Stimulated activated CD4-positive, alpha-beta T cell treated with anti-CD3 and anti-CD28 coated beads, Interleukin-1b, Interleukin-23, amount 100 ng/mL, for 4 hours (primary cell): ENCODE measurements around the gene ANGPTL2.

Source experiments
- DNase-seq, 2 donors: peaks; one replicate each; pipeline ENCODE4 v3.0.0-alpha.2; 2020; ENCODE audit warnings: low read depth in 2 of 2

The ANGPTL2 gene

DNA sequence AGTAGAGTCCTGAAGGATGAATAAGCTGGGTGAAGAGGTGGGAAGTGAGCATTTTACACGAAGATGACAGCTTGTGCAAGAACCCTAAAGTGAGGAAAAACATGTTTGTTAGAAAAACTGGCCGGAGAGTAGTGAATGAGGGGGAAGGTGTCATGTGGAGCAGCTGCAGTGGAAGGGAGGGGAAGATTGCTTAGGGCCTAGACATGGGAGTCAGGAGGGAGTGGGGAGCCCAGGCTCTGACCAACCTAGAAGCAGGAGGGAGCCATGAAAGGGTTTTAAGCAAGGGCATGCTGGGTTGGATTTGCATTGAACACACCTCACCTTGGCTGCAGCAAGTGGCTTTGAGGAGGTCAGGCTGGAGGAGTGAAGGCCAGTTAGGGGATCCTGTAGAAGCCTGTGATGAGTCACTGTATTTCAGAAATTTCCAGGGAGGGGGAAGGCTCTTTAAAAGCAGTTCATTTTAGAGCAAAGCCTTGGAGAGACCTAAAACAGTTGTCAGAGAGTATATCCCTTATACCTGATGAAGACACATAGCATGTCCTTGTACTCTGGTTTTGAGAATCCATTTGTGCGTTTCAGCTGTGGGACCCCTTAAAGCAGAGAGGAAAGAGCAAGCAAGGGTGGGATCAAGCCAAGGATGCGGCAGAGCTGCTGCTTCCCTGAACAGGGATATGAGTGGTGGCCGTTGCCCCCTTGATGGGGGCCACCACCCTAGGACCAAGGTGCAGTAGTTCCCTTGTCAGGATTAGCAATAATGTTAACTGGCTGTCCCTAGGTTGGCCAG is 45.4 kb downstream of the ANGPTL2 start:
- no peak for DNase-seq

DNA sequence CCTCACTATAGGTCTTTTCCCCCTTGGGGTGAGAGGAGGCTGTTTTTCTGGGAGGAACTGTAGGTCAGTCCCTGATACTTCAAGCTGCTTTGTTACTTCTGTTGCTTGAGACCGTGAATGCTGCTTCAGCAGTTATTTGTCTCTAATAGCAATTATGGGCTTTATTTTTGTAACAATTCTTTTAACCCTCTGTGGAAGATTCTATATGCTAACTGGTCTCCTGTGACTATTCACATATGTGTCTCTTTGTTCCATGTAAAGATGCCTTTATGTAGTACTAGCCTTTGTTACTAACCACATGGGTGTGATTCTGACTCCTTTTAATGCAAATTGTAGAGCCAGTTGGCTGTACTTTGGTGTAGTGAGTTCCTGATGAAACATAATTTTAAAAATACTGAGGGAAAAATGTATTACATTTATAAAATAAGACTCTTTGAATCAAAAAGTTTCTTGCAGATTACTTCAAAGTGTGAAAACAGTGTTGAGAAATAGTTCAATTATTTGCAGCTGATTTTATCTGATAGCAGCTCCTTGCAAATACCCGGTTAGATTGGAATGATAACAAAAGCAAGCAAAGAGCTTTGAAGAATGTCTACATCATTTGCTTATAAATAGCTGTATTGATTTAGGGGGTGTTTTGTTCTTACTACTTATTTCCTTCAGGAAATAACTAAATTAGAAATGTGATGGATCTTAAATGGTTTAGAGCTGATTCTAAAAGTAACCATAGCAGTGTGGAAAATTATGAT is 46.6 kb downstream of the ANGPTL2 start:
- DNase-seq = no peak

- DNase-seq = no peak
Measured at GRCh38 chr9:127074561-127075548, 47.6 kb downstream of the ANGPTL2 start.

- no peak for DNase-seq
Measured at GRCh38 chr9:127067603-127068220, 54.7 kb downstream of the ANGPTL2 start.

DNA sequence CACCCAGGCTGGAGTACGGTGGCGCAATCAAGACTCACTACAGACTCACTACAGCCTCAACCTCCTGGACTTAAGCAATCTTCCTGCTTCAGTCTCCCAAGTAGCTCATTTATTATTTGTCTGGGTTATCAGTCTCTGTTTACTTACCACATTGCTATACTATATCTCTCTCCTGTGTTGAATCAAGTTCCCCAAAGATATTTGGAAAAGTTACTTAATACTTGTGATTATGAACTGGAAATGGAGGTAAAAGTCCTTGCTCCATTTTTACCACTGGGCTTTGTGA is 55.6 kb downstream of the ANGPTL2 start:
- no peak for DNase-seq

DNA sequence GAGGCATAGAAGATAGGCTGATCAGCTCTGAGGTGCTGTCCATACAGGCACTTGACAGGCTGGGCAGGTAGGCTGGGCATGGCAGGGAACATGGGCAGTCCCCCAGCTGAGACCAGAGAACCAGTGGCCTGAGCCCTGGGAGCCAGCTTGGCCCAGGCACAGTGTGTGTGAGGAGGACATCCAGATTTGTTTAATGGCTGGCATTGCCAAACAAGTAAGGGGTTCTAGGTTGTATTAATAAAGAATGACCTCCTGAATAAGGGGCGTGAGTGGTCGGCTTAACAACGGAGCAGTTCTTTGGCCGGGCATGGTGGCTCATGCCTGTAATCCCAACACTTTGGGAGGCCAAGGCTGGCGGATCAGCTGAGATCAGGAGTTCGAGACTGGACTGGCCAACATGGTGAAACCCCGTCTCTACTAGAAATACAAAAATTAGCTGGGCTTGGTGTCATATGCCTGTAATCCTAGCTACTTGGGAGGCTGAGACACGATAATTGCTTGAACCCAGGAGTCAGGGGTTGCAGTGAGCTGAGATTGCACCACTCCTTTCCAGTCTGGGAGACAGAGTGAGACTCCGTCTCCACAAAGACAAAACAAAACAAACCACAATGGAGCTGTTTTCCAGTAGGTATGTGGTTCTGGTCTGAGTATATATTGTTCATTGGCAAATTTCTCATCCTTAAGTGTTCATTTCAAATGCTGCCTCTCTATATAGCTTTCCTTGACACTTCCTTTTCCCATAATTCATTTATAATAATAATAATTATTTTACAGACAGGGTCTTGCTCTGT is 56.2 kb downstream of the ANGPTL2 start:
- DNase-seq = no peak

GRCh38 chr9:127065592-127065991 is 56.8 kb downstream of the ANGPTL2 start:
- DNase-seq = no peak

- DNase-seq = no peak
Measured at GRCh38 chr9:127064335-127064734, 58.1 kb downstream of the ANGPTL2 start.

DNA sequence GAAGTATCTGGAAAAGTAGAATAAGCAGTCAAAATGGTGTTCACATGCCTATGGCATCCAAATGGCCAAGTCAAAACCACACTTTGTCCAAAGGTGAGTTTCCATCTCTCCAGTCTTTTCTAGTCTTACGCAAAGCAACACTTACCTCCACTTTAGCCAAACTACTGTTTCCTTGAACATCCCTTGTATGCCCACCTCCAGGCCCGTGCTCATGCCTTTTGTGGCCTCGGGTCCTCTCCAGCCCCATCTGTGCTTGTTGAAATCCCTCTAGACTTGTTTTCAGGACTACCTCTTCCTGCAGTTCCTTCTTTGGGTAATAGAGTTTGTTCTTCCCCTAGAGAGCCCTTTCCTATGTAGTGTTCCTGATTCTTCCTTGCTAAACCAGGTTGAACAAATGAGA is 61.0 kb downstream of the ANGPTL2 start:
- no peak for DNase-seq

- DNase-seq = no peak
Measured at GRCh38 chr9:127059765-127060361, 62.6 kb downstream of the ANGPTL2 start.

GRCh38 chr9:127059030-127059429 is 63.4 kb downstream of the ANGPTL2 start:
- no peak for DNase-seq

DNA sequence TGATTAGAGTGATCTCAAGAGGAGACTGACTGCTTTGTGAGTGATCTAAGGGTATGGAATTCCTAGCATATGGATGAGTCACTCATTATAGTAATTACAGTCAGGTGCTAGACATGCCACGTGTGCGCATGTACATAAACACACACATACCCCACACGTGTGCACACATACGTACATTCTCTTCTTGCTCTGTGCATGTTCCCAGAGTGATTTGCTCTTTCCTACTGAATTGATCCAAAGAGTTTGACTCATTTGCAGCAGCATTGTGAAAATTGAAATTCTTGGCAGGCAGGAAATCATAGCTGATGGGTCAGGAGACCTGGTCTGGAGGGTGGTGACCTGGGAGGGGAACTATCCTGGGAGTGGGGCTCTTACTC is 63.8 kb downstream of the ANGPTL2 start:
- DNase-seq = no peak

DNA sequence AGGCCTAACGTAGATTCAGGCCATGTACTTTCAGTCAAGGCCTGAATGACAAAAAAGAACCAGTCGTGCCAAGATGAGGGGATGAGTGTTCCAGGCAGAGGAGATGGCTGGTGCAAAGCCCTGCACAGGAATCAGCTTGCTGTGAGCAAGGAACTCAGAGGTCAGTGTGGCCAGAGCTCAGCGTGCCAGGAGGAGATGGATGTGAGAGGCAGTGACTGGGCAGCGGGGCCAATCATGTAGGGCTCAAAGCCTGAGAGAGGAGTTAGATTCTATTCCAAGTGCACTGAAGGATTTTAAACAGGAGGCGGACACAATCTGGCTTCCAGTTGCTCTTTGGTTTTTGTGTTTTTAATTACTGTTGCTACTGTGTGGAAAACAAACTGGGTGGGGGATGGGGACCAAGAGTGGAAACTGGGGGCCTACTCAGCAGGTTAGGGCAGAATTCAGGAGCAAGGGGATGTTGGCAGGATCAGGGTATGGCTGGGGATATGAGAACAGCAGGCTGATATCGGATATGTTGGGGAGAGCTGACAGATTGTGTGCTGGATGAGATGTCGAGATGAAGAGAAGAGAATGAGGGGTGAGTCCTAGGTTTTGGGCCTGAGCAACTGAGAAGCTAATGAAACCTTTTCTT is 64.3 kb downstream of the ANGPTL2 start:
- DNase-seq = no peak

- no peak for DNase-seq
Measured at GRCh38 chr9:127056446-127056845, 66.0 kb downstream of the ANGPTL2 start.

DNA sequence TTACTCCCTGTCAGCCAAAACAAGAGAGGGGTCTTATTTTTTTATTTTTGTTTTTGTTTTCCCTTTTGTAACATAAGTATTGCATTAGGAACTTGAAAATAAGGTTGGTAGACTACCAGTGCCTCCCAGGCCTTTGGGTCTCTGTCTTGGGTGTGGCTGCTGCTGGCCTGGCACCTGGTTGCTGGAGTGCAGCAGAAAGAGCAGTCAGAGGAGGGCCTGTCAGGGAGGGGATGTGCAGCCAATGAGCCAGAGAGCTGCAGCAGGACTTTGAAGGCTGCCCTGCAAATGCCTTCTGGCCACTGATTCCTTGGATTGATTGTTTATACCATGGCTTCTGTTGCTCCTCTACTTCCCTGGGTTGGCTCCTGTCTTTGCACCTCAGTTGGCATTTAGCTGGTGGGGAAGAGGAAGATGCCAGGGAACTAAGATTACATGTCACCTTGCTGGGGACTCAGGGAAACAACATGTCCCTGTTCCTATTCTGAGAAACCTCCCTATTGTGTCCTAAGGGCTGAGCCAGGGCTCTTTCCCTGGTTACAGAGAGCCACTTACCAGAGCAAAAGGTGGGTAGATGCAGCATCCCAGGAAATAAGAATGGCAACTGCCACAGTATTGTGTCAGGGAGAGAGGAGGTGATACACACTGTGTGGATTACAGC is 66.6 kb downstream of the ANGPTL2 start:
- no peak for DNase-seq

GRCh38 chr9:127053960-127054359 is 68.5 kb downstream of the ANGPTL2 start:
- DNase-seq = no peak

GRCh38 chr9:127053057-127053821 is 69.2 kb downstream of the ANGPTL2 start:
- no peak for DNase-seq

GRCh38 chr9:127051881-127052595 is 70.4 kb downstream of the ANGPTL2 start:
- no peak for DNase-seq
